HCT116 (cell line): ENCODE results near the gene SLC25A20. TPM values are rescaled to one million over a fixed set of nuclear protein-coding genes. Genes with fewer than 3 reads are reported as not detected.

Source experiments
- ATAC-seq: fragments of 200-7000 bp; cut with Tn5 transposase; 2 replicates; pipeline ENCODE4 v1.9.1; 2020; ENCODE audit warnings: mild to moderate bottlenecking, moderate library complexity
- BruUV-seq: library from RNA; stranded (reverse); fragments of 400-500 nt; replicated peaks from 2 replicates; lab custom pipeline; 2021; lab: Mats Ljungman, UMichigan
- CTCF ChIA-PET: fragments of 300-600 bp; sonication (Branson Sonifier 250); formaldehyde crosslinking; loops from one replicate; lab custom pipeline; 2021; ENCODE audit warnings: antibody characterized with exemption; lab: Charles Lee
- POLR2A ChIA-PET: fragments of 300-600, 350-600 bp; sonication (Branson Sonifier 250); formaldehyde crosslinking; loops from one replicate; lab custom pipeline; 2021; ENCODE audit warnings: antibody characterized with exemption; lab: Charles Lee
- RAD21 ChIA-PET, 2 experiments: fragments of 300-600 bp; sonication (Branson Sonifier 250); formaldehyde crosslinking; loops; one replicate each; lab custom pipeline; 2023; ENCODE audit warnings: low total read pairs in 2 of 2; ENCODE audit not compliant: uncharacterized antibody in 2 of 2, unreplicated experiment in 2 of 2, low non-redundant PET in 1 of 2; lab: Charles Lee
- DNase-seq: peaks from one replicate; pipeline ENCODE4 v3.0.0-alpha.2; 2010; ENCODE audit warnings: low read depth, low spot score
- H2AFZ ChIP-seq: fragments of 200-600 bp; shearing (Covaris generic), sonication (generic); 2 replicates; pipeline ENCODE4 v1.6.1; 2017; ENCODE audit warnings: low read depth, mixed run types, mixed read lengths, antibody characterized with exemption, low read length; ENCODE audit not compliant: poor library complexity, severe bottlenecking
- H3K27ac ChIP-seq: 2 replicates; pipeline ENCODE4 v1.5.1; 2012; ENCODE audit warnings: low read depth, low read length
- H3K27me3 ChIP-seq: fragments of 200-600 bp; sonication (generic); 2 replicates; pipeline ENCODE4 v1.6.1; 2016; ENCODE audit warnings: mixed run types, low read length, mixed read lengths; ENCODE audit not compliant: insufficient read depth
- H3K36me3 ChIP-seq, 2 experiments: fragments of 200-500 bp in 1 of 2; fragments of 200-600 bp in 1 of 2; sonication (Bioruptor generic) in 1 of 2; sonication (generic) in 1 of 2; 2 replicates each; pipeline versions ENCODE4 v1.5.1 to v1.6.1; 2014 to 2016; ENCODE audit warnings: low read length in 2 of 2, inconsistent platforms in 1 of 2, mixed read lengths in 1 of 2, mixed run types in 1 of 2; ENCODE audit not compliant: insufficient read depth in 2 of 2, control insufficient read depth in 1 of 2
- H3K4me1 ChIP-seq, 2 experiments: fragments of 200-600 bp in 1 of 2; sonication (generic) in 1 of 2; 2 replicates each; pipeline versions ENCODE4 v1.5.1 to v1.6.1; 2012 to 2017; ENCODE audit warnings: low read length in 2 of 2, inconsistent platforms in 1 of 2, mild to moderate bottlenecking in 1 of 2, mixed read lengths in 1 of 2, mixed run types in 1 of 2, moderate library complexity in 1 of 2; ENCODE audit not compliant: insufficient read depth in 2 of 2, control insufficient read depth in 1 of 2
- H3K4me2 ChIP-seq: fragments of 200-600 bp; sonication (generic); 2 replicates; pipeline ENCODE4 v1.6.1; 2017; ENCODE audit warnings: mixed run types, low read length, mixed read lengths
- H3K4me3 ChIP-seq, 2 experiments: fragments of 200-600 bp in 1 of 2; sonication (generic) in 1 of 2; replicated peaks in 1 of 2; 2 replicates each; pipeline ENCODE4 v1.5.1; 2011 to 2016; ENCODE audit warnings: low read length in 2 of 2, control low read depth in 1 of 2, low read depth in 1 of 2, mild to moderate bottlenecking in 1 of 2, mixed read lengths in 1 of 2, mixed run types in 1 of 2
- H3K79me2 ChIP-seq: fragments of 200-600 bp; sonication (generic); 2 replicates; pipeline ENCODE4 v1.6.1; 2017; ENCODE audit warnings: mild to moderate bottlenecking, mixed run types, low read length, moderate library complexity, mixed read lengths; ENCODE audit not compliant: insufficient read depth
- H3K9ac ChIP-seq: fragments of 200-600 bp; sonication (generic); 2 replicates; pipeline ENCODE4 v1.6.1; 2016; ENCODE audit warnings: low read length, mixed read lengths
- H3K9me2 ChIP-seq: fragments of 200-600 bp; sonication (generic), shearing (Covaris generic); 2 replicates; pipeline ENCODE4 v1.6.1; 2017; ENCODE audit warnings: mixed run types, mild to moderate bottlenecking, moderate library complexity; ENCODE audit not compliant: insufficient read depth
- H3K9me3 ChIP-seq, 2 experiments: fragments of 200-500 bp in 1 of 2; fragments of 200-600 bp in 1 of 2; sonication (Bioruptor generic) in 1 of 2; sonication (generic) in 1 of 2; 2 replicates each; pipeline ENCODE4 v1.6.1; 2014 to 2017; ENCODE audit warnings: low read length in 2 of 2, mixed read lengths in 2 of 2, inconsistent platforms in 1 of 2, low read depth in 1 of 2, mild to moderate bottlenecking in 1 of 2, mixed run types in 1 of 2, moderate library complexity in 1 of 2; ENCODE audit not compliant: control insufficient read depth in 1 of 2, insufficient read depth in 1 of 2
- H4K20me1 ChIP-seq: fragments of 200-600 bp; sonication (generic), shearing (Covaris generic); 2 replicates; pipeline ENCODE4 v1.6.1; 2017; ENCODE audit warnings: mixed run types, mild to moderate bottlenecking, moderate library complexity; ENCODE audit not compliant: insufficient read depth
- EGR1 ChIP-seq: IDR thresholded peaks from 2 replicates; pipeline ENCODE4 v1.6.1; 2012; ENCODE audit warnings: low read depth
- ELF1 ChIP-seq: IDR thresholded peaks from 2 replicates; pipeline ENCODE4 v1.6.1; 2012; ENCODE audit warnings: low read depth, borderline replicate concordance
- EZH2phosphoT487 ChIP-seq: fragments of 200-600 bp; IDR thresholded peaks from 2 replicates; pipeline ENCODE4 v1.6.1; 2018; ENCODE audit warnings: antibody characterized with exemption, borderline replicate concordance
- JUND ChIP-seq: IDR thresholded peaks from 2 replicates; pipeline ENCODE4 v1.6.1; 2012
- POLR2A ChIP-seq: IDR thresholded peaks from 2 replicates; pipeline ENCODE4 v1.7.0; 2011; ENCODE audit warnings: borderline replicate concordance; ENCODE audit not compliant: insufficient read depth, insufficient read length; ENCODE audit errors: extremely low read depth
- POLR2AphosphoS5 ChIP-seq: IDR thresholded peaks from 2 replicates; pipeline ENCODE4 v1.6.1; 2011; ENCODE audit warnings: mild to moderate bottlenecking, low read depth, low read length, moderate library complexity
- REST ChIP-seq: IDR thresholded peaks from 2 replicates; pipeline ENCODE4 v1.6.1; 2012; ENCODE audit warnings: low read depth
- SP1 ChIP-seq: IDR thresholded peaks from 2 replicates; pipeline ENCODE4 v1.6.1; 2012; ENCODE audit warnings: low read depth
- SRF ChIP-seq: IDR thresholded peaks from 2 replicates; pipeline ENCODE4 v1.6.1; 2012; ENCODE audit warnings: low read depth
- ZFX ChIP-seq: fragments of 450-650 bp; IDR thresholded peaks from 2 replicates; pipeline ENCODE4 v1.6.1; 2017
- ZNF274 ChIP-seq: fragments of 200-500 bp; sonication (Bioruptor generic); IDR thresholded peaks from 2 replicates; pipeline ENCODE4 v1.6.1; 2014; ENCODE audit warnings: mild to moderate bottlenecking, low read depth, low read length, inconsistent platforms
- intact Hi-C: fragments of 100-400 bp; cut with micrococcal nuclease; formaldehyde crosslinking; loops from 2 replicates; pipeline ENCODE4 v1.10.0; 2022
- total RNA-seq: library from RNA; stranded (reverse); gene quantifications from one replicate; pipeline ENCODE4 v1.2.1, GENCODE V29; 2021; ENCODE audit not compliant: unreplicated experiment
- TF ChIP-seq, protein P1 (sequence below): IDR thresholded peaks from 2 replicates; pipeline ENCODE4 v1.6.1; 2012
- TF ChIP-seq, protein P2 (sequence below): IDR thresholded peaks from 2 replicates; pipeline ENCODE4 v1.6.1; 2012

Gene SLC25A20
- total RNA-seq, 1 experiment from 2014 or later = 8.7 TPM

DNA sequence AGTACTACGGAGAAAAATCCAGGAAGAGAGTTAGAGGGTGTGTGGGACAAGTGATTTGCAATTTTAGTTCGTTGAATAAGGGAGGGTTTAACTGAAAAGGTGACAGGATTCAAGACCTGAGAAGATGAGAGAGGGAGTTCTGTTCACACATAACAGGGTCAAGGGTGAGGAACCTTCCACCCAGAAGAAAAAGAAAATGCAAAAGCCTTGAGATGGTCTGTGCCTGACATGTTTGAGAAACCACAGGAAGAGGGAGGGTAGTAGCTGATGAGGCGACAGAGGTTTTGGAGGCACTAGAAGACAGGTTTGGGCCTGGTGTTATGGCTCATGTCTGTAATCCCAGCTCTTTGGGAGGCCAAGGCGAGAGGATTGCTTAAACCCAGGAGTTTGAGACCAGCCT is 591 bp upstream of the SLC25A20 start:
- CTCF ChIA-PET = no interaction called here
- Histone ChIP-seq H3K4me2 (peak overlapping the region; percentile 76), H3K4me1 (peaks cover 7 to 18% of the 10 kb centered on the region in 2 experiments; a peak in 3 of 4 replicates), H3K36me3 (no peaks in the 10 kb centered on the region), H3K27me3 (no peaks in the 10 kb centered on the region), H2AFZ (peak overlapping the region; percentile 98), H3K27ac (peak overlapping the region; percentile 26; the same call in 1 of the 2 replicates), H4K20me1 (no peaks in the 10 kb centered on the region), H3K9me3 (no peaks in the 10 kb centered on the region), H3K9me2 (no peaks in the 10 kb centered on the region), H3K9ac (peak overlapping the region; percentile 54), H3K79me2 (no peaks in the 10 kb centered on the region), H3K4me3 (peak overlapping the region; percentile 63 to 69)
- ATAC-seq (no peak), DNase-seq (no peak)
- intact Hi-C loops = no loop called here
- BruUV-seq = no TSS peak
- TF ChIP-seq ZFX (0 out of 2 replicates have a peak, but pooled peaks have one; percentile 36), POLR2A (no peak)
- POLR2A ChIA-PET = interaction anchor here (1.5 kb wide), 1 partner anchor 10 kb away, joined by 3 read pairs; no protein-coding TSS in a partner anchor
- RAD21 ChIA-PET = no interaction called here

GRCh38 chr3:48897460-48898376 is 964 bp downstream of the SLC25A20 start:
- no peaks in the 10 kb centered on the region for H3K27me3 ChIP-seq
- ChIA-PET RAD21 (no interaction called here), CTCF (interaction anchor here (0.8 kb wide), 1 partner anchor 157 kb away, joined by 3 read pairs; no protein-coding TSS in a partner anchor), POLR2A (interaction anchor here (1.5 kb wide), 1 partner anchor 11 kb away, joined by 3 read pairs; no protein-coding TSS in a partner anchor)
- DNase-seq = no peak
- peak overlapping the region; percentile 54 for H3K9ac ChIP-seq
- H3K27ac ChIP-seq = peak overlapping the region; percentile 53; the same call in 1 of the 2 replicates
- TSS peak; percentile 77 for BruUV-seq
- H4K20me1 ChIP-seq = no peaks in the 10 kb centered on the region
- H3K36me3 ChIP-seq = no peaks in the 10 kb centered on the region
- no peak overlapping the region for H2AFZ ChIP-seq
- H3K79me2 ChIP-seq = no peaks in the 10 kb centered on the region
- intact Hi-C loops = no loop called here
- peaks cover 6 to 18% of the 10 kb centered on the region in 2 experiments; a peak in 3 of 4 replicates for H3K4me1 ChIP-seq
- peak overlapping the region; percentile 63 to 69 for H3K4me3 ChIP-seq
- H3K9me2 ChIP-seq = no peaks in the 10 kb centered on the region
- H3K9me3 ChIP-seq = no peaks in the 10 kb centered on the region
- no peak; the same call in 1 of the 2 replicates for ATAC-seq
- peak overlapping the region; percentile 76 for H3K4me2 ChIP-seq
- no peak for TF ChIP-seq JUND
- no peak for TF ChIP-seq REST
- TF ChIP-seq EZH2phosphoT487 = no peak
- TF ChIP-seq, protein P1, sequence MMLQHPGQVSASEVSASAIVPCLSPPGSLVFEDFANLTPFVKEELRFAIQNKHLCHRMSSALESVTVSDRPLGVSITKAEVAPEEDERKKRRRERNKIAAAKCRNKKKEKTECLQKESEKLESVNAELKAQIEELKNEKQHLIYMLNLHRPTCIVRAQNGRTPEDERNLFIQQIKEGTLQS = no peak
- TF ChIP-seq ZNF274 = no peak
- no peak for TF ChIP-seq ELF1
- no peak for TF ChIP-seq POLR2AphosphoS5
- no peak for TF ChIP-seq SP1
- TF ChIP-seq, protein P2, sequence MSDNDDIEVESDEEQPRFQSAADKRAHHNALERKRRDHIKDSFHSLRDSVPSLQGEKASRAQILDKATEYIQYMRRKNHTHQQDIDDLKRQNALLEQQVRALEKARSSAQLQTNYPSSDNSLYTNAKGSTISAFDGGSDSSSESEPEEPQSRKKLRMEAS = no peak
- no peak for TF ChIP-seq SRF
- no peak for TF ChIP-seq EGR1
- no peak for TF ChIP-seq ZFX
